ENCODE data around the gene SLC66A1. TPM values are rescaled to one million over a fixed set of nuclear protein-coding genes. Genes with fewer than 3 reads are reported as not detected.

Gene SLC66A1
- total RNA-seq, 4 donors from 2014 or later, result 10.0 to 16.5 (median 11.3) TPM

GRCh38 chr1:19329188-19329587 is 17.1 kb downstream of the SLC66A1 start:
- no peak for TF ChIP-seq EP300 (IDR thresholded peaks at IDR 0.05)
- no peak for TF ChIP-seq CTCF (IDR thresholded peaks at IDR 0.05)
- no peak for TF ChIP-seq POLR2A (IDR thresholded peaks at IDR 0.05; ENCODE audit: low read depth)
- TF ChIP-seq POLR2AphosphoS5 (IDR thresholded peaks at IDR 0.05), result no peak
- intact Hi-C loops (cut with DNase I), result no loop called here
- Histone ChIP-seq H3K4me3 (no peak overlapping the region), H3K27me3 (no peaks in the 10 kb centered on the region), H3K9me3 (no peaks in the 10 kb centered on the region), H3K27ac (replicated peaks in 1 of 4) (no peak overlapping the region), H3K36me3 (peaks cover 20 to 87% (median 77%) of the 10 kb centered on the region in 4 donors), H3K4me1 (no peaks in the 10 kb centered on the region)
- no peak for DNase-seq (ENCODE audit: extremely low spot score)
- WGBS, result 89% methylated on average over 10 of the region's 13 CpGs

DNA sequence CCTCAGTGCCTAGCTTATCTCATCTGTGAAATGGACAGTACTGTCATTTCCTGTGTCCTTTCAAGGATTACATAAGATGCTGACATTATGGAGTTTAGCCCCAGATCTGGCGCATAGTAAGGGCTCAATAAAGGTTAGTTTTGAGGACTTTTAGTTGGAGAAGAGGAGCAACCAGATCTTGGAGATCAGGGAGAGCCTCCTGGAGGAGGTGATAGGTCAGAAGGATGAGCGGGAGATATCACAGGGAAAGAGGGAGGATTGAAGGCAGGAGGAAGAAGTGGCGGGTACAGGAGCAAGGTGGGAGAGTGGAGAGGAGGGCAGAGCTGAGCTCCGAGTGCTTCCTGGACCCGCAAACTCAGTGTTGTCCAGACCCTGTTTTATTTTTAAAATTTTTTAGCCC is 17.5 kb downstream of the SLC66A1 start:
- no peaks in the 10 kb centered on the region for H3K4me1 ChIP-seq
- WGBS, result 96% methylated on average over 5 of the region's 5 CpGs
- no peaks in the 10 kb centered on the region for H3K27me3 ChIP-seq
- H3K36me3 ChIP-seq, result peaks cover 20 to 83% (median 73%) of the 10 kb centered on the region in 4 donors
- DNase-seq (ENCODE audit: extremely low spot score), result no peak
- TF ChIP-seq EP300 (IDR thresholded peaks at IDR 0.05) (no peak), CTCF (IDR thresholded peaks at IDR 0.05) (no peak), POLR2AphosphoS5 (IDR thresholded peaks at IDR 0.05) (no peak), POLR2A (IDR thresholded peaks at IDR 0.05; ENCODE audit: low read depth) (no peak)
- no peak overlapping the region for H3K27ac ChIP-seq (replicated peaks in 1 of 4)
- H3K4me3 ChIP-seq, result no peak overlapping the region
- intact Hi-C loops (cut with DNase I), result no loop called here
- H3K9me3 ChIP-seq, result no peaks in the 10 kb centered on the region

DNA sequence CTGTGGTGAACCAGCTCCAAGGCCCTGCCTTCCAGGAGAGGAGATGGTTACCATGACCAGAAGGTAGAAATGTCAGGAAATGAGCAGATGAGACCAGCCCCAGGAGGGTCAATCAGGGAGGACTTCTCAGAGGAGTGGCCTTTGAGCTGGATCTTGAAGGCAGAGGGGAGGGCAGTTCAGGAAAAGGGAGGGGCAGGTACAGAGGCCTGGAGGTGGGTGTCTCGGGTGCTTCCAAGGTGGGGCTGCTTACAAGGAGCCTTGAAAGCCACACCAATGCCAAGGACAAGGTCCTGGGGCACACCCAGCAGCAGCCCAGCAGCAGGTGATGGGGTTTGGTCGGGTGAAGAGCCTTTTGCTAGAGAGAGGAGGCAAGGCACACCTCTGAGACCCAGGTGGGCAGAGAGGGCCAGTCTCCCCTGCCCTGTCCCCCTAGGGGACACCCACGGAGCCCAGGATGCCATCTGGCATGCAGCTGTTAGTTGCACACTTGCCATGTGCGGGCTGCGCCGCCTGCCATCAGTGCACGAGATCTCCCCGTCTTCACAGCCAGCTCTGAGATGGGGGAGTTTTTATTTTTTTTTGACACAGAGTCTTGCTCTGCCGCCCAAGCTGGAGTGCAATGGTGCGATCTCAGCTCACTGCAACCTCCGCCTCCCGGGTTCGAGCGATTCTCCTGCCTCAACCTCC is 18.5 kb downstream of the SLC66A1 start:
- Histone ChIP-seq H3K36me3 (peaks cover 15 to 73% (median 63%) of the 10 kb centered on the region in 4 donors), H3K27me3 (no peaks in the 10 kb centered on the region), H3K9me3 (no peaks in the 10 kb centered on the region), H3K4me3 (no peak overlapping the region), H3K4me1 (no peaks in the 10 kb centered on the region), H3K27ac (replicated peaks in 1 of 4) (no peak overlapping the region)
- TF ChIP-seq POLR2AphosphoS5 (IDR thresholded peaks at IDR 0.05) (no peak), EP300 (IDR thresholded peaks at IDR 0.05) (no peak)
- intact Hi-C loops (cut with DNase I), result no loop called here
- no peak for DNase-seq (ENCODE audit: extremely low spot score)
- WGBS, result 96% methylated on average over 14 of the region's 14 CpGs

- no peak overlapping the region for H3K4me3 ChIP-seq
- H3K9me3 ChIP-seq, result no peaks in the 10 kb centered on the region
- intact Hi-C loops (cut with DNase I), result no loop called here
- H3K36me3 ChIP-seq, result peaks cover 12 to 65% (median 56%) of the 10 kb centered on the region in 4 donors
- peak in 1 of 2 donors; percentile 30 for TF ChIP-seq POLR2AphosphoS5 (IDR thresholded peaks at IDR 0.05)
- no peak for TF ChIP-seq EP300 (IDR thresholded peaks at IDR 0.05)
- no peak for TF ChIP-seq CTCF (IDR thresholded peaks at IDR 0.05)
- 89% methylated on average over 5 of the region's 13 CpGs for WGBS
- no peak overlapping the region for H3K27ac ChIP-seq (replicated peaks in 1 of 4)
- H3K4me1 ChIP-seq, result no peaks in the 10 kb centered on the region
- no peaks in the 10 kb centered on the region for H3K27me3 ChIP-seq
- no peak for DNase-seq (ENCODE audit: extremely low spot score)
Observed at GRCh38 chr1:19331262-19331878, 19.2 kb downstream of the SLC66A1 start.

DNA sequence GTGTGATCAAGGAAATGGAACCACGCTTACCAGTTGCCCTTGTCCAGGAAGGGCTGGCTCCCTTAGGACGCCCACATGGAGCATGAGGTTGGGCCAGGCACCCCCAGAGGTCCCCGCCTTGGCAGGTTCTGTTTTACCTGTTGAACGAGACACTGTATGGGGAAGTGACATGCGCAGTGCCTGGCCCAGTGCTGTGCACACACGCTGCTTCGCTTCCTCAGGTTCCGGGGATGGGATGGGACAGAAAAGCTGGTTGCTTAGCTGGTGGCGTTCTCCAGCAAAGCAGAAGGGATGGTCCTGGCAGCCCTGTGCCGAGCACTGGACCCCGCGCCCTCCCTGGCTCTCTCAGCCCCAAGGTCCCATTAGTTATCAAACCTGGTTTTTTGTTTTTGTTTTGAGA is 20.7 kb downstream of the SLC66A1 start:
- H3K27me3 ChIP-seq, result no peaks in the 10 kb centered on the region
- H3K27ac ChIP-seq (replicated peaks in 1 of 4), result no peak overlapping the region
- WGBS, result 92% methylated on average over 12 of the region's 12 CpGs
- intact Hi-C loops (cut with DNase I), result no loop called here
- TF ChIP-seq CTCF (IDR thresholded peaks at IDR 0.05) (no peak), POLR2A (IDR thresholded peaks at IDR 0.05; ENCODE audit: low read depth) (no peak), POLR2AphosphoS5 (IDR thresholded peaks at IDR 0.05) (no peak), EP300 (IDR thresholded peaks at IDR 0.05) (no peak)
- DNase-seq (ENCODE audit: extremely low spot score), result no peak
- H3K36me3 ChIP-seq, result peaks cover 5 to 60% (median 47%) of the 10 kb centered on the region in 4 donors
- H3K9me3 ChIP-seq, result no peaks in the 10 kb centered on the region
- H3K4me3 ChIP-seq, result no peak overlapping the region
- H3K4me1 ChIP-seq, result peaks cover 0 to 3% (median 0%) of the 10 kb centered on the region in 4 donors
